HUDEP-2 (cell line): ENCODE data around the gene TCP11L2.

Source experiments
- DNase-seq, 76 experiments: peaks; one replicate each; lab custom pipeline; 2025; ENCODE audit not compliant: unreplicated experiment in 76 of 76; lab: John Stamatoyannopoulos, UW

Gene TCP11L2

GRCh38 chr12:106386813-106387535, 84.4 kb downstream of the TCP11L2 start:
- no peak for DNase-seq

DNA sequence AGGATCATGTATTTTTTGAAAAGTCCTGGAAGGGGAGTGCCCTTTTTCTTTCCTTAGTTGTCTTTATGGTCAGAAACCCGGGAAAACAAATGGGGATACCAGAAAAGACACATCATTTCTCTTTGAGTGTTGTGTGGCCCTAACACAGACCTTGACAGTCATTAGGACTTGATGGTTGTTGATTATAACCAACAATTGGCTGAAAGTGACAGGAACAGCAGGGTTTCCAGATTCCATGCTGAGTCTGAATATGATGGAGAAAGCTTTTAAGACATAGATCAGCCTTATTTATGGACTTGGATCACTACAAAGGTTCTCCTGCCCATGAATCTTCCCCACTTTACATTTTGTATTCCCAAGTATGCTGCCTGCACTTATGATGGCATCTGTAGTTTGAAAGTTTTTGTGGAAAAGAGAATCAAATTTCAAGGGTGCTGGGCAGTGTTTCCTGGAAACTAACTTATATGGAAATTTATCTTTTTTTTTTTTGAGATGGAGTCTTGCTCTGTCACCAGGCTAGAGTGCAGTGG, 85.4 kb downstream of the TCP11L2 start:
- DNase-seq, result no peak

- DNase-seq, result no peak
Observed at GRCh38 chr12:106389151-106389550, 86.6 kb downstream of the TCP11L2 start.

GRCh38 chr12:106392759-106393158, 90.2 kb downstream of the TCP11L2 start:
- DNase-seq, result no peak
